K562 (cell line): Measurements from ENCODE around the gene NBEAL2. TPM values are rescaled to one million over a fixed set of nuclear protein-coding genes. Genes with fewer than 3 reads are reported as not detected.

Source experiments
- PHF8 ChIP-seq: fragments of 200-600 bp; sonication (generic); IDR thresholded peaks from 2 replicates; pipeline ENCODE4 v1.6.1; 2012; ENCODE audit warnings: mixed run types, mild to moderate bottlenecking, inconsistent platforms, low read length, moderate library complexity, borderline replicate concordance
- ZBED1 ChIP-seq: IDR thresholded peaks from 2 replicates; pipeline ENCODE4 v1.6.1; 2014
- ZKSCAN1 ChIP-seq: fragments of 150-350 bp; IDR thresholded peaks from 2 replicates; pipeline ENCODE4 v1.6.1; 2016; ENCODE audit warnings: low read depth, low read length
- polyA plus RNA-seq, 8 experiments: library from polyadenylated mRNA; depleted of rRNA in 4 of 8; stranded (reverse) in 5 of 8; unstranded in 3 of 8; fragments of >200 nt; fragmentation: Nextera tagmentation in 2 of 8; fragmentation: Illumina TruSeq in 1 of 8; extraction: Ambion mirVana in 2 of 8; extraction: Trizol in 1 of 8; gene quantifications; 2 replicates each; pipeline versions ENCODE4 v1.2.1 to v1.2.3, GENCODE V29; 2011 to 2014; ENCODE audit warnings: inconsistent platforms in 1 of 8, missing spikeins in 1 of 8
- total RNA-seq, 7 experiments: library from RNA; depleted of rRNA in 6 of 7; stranded (reverse); fragments of >200 nt in 6 of 7; fragmentation: Illumina TruSeq in 2 of 7; extraction: Trizol in 2 of 7; gene quantifications; 2 replicates each; pipeline versions ENCODE4 v1.2.1 to v1.2.3, GENCODE V29; 2011 to 2021; ENCODE audit warnings: low replicate concordance in 1 of 7
- TF ChIP-seq, protein P1 (sequence below): fragments of 450-650 bp; IDR thresholded peaks from one replicate; pipeline ENCODE4 v1.6.1; 2018; ENCODE audit warnings: mild to moderate bottlenecking, moderate library complexity; ENCODE audit not compliant: partially characterized antibody
- TF ChIP-seq, protein P2 (sequence below): fragments of 450-650 bp; IDR thresholded peaks from 2 replicates; pipeline ENCODE4 v1.6.1; 2018; ENCODE audit warnings: mild to moderate bottlenecking, low read depth; ENCODE audit not compliant: partially characterized antibody
- TF ChIP-seq, protein P3 (sequence below), 3 experiments: IDR thresholded peaks in 2 of 3; conservative IDR thresholded peaks in 1 of 3; 2 replicates each; pipeline ENCODE4 v1.5.1; 2011 to 2012; ENCODE audit warnings: low read length in 3 of 3, mild to moderate bottlenecking in 3 of 3, control low read depth in 2 of 3, improper control_type of control experiment in 1 of 3, inconsistent platforms in 1 of 3, low read depth in 1 of 3, mixed read lengths in 1 of 3, moderate library complexity in 1 of 3; ENCODE audit not compliant: insufficient read depth in 2 of 3

NBEAL2 gene
- total and polyA plus RNA-seq, 9 of the 15 experiments (the other 6 are each of a cell fraction or from before 2014, with no cell fraction given): 0.06 to 114 (median 29.6) TPM

- TF ChIP-seq, protein P1, sequence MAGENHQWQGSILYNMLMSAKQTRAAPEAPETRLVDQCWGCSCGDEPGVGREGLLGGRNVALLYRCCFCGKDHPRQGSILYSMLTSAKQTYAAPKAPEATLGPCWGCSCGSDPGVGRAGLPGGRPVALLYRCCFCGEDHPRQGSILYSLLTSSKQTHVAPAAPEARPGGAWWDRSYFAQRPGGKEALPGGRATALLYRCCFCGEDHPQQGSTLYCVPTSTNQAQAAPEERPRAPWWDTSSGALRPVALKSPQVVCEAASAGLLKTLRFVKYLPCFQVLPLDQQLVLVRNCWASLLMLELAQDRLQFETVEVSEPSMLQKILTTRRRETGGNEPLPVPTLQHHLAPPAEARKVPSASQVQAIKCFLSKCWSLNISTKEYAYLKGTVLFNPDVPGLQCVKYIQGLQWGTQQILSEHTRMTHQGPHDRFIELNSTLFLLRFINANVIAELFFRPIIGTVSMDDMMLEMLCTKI: no peak
- TF ChIP-seq, protein P2, sequence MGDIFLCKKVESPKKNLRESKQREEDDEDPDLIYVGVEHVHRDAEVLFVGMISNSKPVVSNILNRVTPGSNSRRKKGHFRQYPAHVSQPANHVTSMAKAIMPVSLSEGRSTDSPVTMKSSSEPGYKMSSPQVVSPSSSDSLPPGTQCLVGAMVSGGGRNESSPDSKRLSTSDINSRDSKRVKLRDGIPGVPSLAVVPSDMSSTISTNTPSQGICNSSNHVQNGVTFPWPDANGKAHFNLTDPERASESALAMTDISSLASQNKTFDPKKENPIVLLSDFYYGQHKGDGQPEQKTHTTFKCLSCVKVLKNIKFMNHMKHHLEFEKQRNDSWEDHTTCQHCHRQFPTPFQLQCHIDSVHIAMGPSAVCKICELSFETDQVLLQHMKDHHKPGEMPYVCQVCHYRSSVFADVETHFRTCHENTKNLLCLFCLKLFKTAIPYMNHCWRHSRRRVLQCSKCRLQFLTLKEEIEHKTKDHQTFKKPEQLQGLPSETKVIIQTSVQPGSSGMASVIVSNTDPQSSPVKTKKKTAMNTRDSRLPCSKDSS: no peak
- TF ChIP-seq PHF8 (peak; percentile 89; the same call in 1 of the 2 replicates), ZKSCAN1 (no peak), ZBED1 (no peak)
- TF ChIP-seq, protein P3, sequence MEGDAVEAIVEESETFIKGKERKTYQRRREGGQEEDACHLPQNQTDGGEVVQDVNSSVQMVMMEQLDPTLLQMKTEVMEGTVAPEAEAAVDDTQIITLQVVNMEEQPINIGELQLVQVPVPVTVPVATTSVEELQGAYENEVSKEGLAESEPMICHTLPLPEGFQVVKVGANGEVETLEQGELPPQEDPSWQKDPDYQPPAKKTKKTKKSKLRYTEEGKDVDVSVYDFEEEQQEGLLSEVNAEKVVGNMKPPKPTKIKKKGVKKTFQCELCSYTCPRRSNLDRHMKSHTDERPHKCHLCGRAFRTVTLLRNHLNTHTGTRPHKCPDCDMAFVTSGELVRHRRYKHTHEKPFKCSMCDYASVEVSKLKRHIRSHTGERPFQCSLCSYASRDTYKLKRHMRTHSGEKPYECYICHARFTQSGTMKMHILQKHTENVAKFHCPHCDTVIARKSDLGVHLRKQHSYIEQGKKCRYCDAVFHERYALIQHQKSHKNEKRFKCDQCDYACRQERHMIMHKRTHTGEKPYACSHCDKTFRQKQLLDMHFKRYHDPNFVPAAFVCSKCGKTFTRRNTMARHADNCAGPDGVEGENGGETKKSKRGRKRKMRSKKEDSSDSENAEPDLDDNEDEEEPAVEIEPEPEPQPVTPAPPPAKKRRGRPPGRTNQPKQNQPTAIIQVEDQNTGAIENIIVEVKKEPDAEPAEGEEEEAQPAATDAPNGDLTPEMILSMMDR (IDR thresholded peaks at IDR 0.05 in 2 of 3, conservative IDR thresholded peaks at IDR 0.05 in 1 of 3; ENCODE audit: insufficient read depth in 2 of 3, low read depth in 1 of 3, low read length in 3 of 3): peak; percentile 51 to 58 (median 52)
Measured at GRCh38 chr3:46987319-46987742, 7.9 kb downstream of the NBEAL2 start (continued).
